Activated T-helper 2 cell treated with anti-CD3 and anti-CD28 coated beads, Interferon-gamma antibody, Interleukin-2, Interleukin-4, amounts not matched to agents 10 μg/mL and 5 μg/mL and 100 μg/mL, durations not matched to agents 14 hours and 24 hours and 36 hours (primary cell): Measurements from ENCODE around the gene BOK. TPM values are rescaled to one million over a fixed set of nuclear protein-coding genes. Genes with fewer than 3 reads are reported as not detected.

Experiments
- DNase-seq: peaks from one replicate; pipeline ENCODE4 v3.0.0; 2021; ENCODE audit warnings: low spot score
- H3K27ac Mint-ChIP-seq: one replicate; pipeline ENCODE4 v1.8.0; 2021; ENCODE audit warnings: mixed read lengths
- H3K27me3 Mint-ChIP-seq: one replicate; pipeline ENCODE4 v1.8.0; 2021; ENCODE audit warnings: low read depth, mixed read lengths
- H3K36me3 Mint-ChIP-seq: one replicate; pipeline ENCODE4 v1.8.0; 2021; ENCODE audit warnings: low read depth, mixed read lengths
- H3K4me1 Mint-ChIP-seq: one replicate; pipeline ENCODE4 v1.8.0; 2021; ENCODE audit warnings: low read depth, mixed read lengths
- H3K4me3 Mint-ChIP-seq: one replicate; pipeline ENCODE4 v1.8.0; 2021; ENCODE audit warnings: low read depth, mild to moderate bottlenecking, moderate library complexity, mixed read lengths
- H3K9me3 Mint-ChIP-seq: one replicate; pipeline ENCODE4 v1.8.0; 2021; ENCODE audit warnings: mixed read lengths
- intact Hi-C: fragments of 100-400 bp; cut with micrococcal nuclease; formaldehyde crosslinking; loops from one replicate; pipeline ENCODE4 v1.15.1; 2023
- total RNA-seq: library from RNA; stranded (reverse); gene quantifications from 2 replicates; pipeline ENCODE4 v1.2.3, GENCODE V29; 2022

BOK gene
- total RNA-seq, 1 donor from 2014 or later = 0.27 TPM

DNA sequence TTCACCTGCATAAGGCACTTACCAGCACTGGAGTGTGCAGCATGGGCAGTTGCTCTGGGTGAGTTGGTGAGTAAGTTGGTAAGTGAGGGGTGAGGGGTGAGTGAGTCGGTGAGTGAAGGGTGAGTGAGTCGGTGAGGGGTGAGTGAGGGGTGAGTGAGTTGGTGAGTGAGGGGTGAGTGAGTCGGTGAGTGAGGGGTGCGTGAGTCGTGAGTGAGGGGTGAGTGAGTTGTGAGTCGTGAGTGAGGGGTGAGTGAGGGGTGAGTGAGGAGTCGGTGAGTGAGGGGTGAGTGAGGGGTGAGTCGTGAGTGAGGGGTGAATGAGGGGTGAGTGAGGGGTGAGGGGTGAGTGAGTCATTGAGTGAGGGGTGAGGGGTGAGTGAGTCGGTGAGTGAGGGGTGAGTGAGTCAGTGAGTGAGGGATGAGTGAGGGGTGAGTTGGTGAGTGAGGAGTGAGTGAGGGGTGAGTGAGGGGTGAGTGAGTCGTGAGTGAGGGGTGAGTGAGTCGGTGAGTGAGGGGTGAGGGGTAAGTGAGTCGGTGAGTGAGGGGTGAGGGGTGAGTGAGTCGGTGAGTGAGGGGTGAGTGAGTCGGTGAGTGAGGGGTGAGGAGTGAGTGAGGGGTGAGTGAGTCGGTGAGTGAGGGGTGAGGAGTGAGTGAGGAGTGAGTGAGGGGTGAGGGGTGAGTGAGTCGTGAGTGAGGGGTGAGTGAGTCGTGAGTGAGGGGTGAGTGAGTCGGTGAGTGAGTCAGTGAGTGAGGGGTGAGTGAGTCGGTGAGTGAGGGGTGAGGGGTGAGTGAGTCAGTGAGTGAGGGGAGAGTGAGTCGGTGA, 61.3 kb downstream of the BOK start:
- DNase-seq = no peak
- H3K27me3 Mint-ChIP-seq = no peaks in the 10 kb centered on the region
- peaks cover 7% of the 10 kb centered on the region for H3K9me3 Mint-ChIP-seq
- peak overlapping the region; percentile 80 for H3K27ac Mint-ChIP-seq
- H3K4me3 Mint-ChIP-seq = no peak overlapping the region
- intact Hi-C loops = no loop called here
- peaks cover 34% of the 10 kb centered on the region for H3K4me1 Mint-ChIP-seq
- peaks cover 60% of the 10 kb centered on the region for H3K36me3 Mint-ChIP-seq

DNA sequence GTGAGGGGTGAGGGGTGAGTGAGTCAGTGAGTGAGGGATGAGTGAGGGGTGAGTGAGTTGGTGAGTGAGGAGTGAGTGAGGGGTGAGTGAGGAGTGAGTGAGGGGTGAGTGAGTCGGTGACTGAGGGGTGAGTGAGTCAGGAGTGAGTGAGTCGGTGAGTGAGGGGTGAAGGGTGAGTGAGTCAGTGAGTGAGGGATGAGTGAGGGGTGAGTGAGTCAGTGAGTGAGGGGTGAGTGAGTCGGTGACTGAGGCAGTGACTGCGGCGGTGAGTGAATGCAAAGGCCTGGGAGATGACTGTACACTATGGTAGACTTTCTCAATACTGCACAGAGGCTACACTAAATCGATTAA, 61.8 kb downstream of the BOK start:
- peak overlapping the region; percentile 80 for H3K27ac Mint-ChIP-seq
- peaks cover 34% of the 10 kb centered on the region for H3K4me1 Mint-ChIP-seq
- DNase-seq = no peak
- no peaks in the 10 kb centered on the region for H3K27me3 Mint-ChIP-seq
- H3K4me3 Mint-ChIP-seq = no peak overlapping the region
- H3K9me3 Mint-ChIP-seq = peaks cover 7% of the 10 kb centered on the region
- peaks cover 59% of the 10 kb centered on the region for H3K36me3 Mint-ChIP-seq
- intact Hi-C loops = no loop called here

Other genes starting within 250 kb of the BOK start
- gene HDLBP, start 243.1 kb upstream of the BOK start, total RNA-seq = 282 and 293 TPM in 2 replicates
- 231 TPM in 2 replicates for gene SEPTIN2, start 242.8 kb upstream of the BOK start, total RNA-seq
- gene FARP2, start 202.5 kb upstream of the BOK start, total RNA-seq = 38.1 and 38.2 TPM in 2 replicates
- 116 and 122 TPM in 2 replicates for gene STK25, start 50.2 kb upstream of the BOK start, total RNA-seq
- 48.7 and 53.3 TPM in 2 replicates for gene THAP4, start 78.4 kb downstream of the BOK start, total RNA-seq
- 117 TPM in 2 replicates for gene ATG4B, start 78.9 kb downstream of the BOK start, total RNA-seq
- 95.9 and 98.2 TPM in 2 replicates for gene DTYMK, start 128.1 kb downstream of the BOK start, total RNA-seq
- 49.4 and 56.4 TPM in 2 replicates for gene ING5, start 143.3 kb downstream of the BOK start, total RNA-seq
- 36.5 and 39.9 TPM in 2 replicates for gene D2HGDH, start 175.9 kb downstream of the BOK start, total RNA-seq
- gene GAL3ST2, start 218.1 kb downstream of the BOK start, total RNA-seq = 1.3 and 1.9 TPM in 2 replicates